ENCODE results near the gene SLC22A14. TPM values are rescaled to one million over a fixed set of nuclear protein-coding genes. Genes with fewer than 3 reads are reported as not detected.
A peak's percentile ranks its signal among the peaks of the same experiment; 100 is the strongest.

Gene SLC22A14
- polyA plus RNA-seq, 10 donors: 0.11 to 0.28 (median 0.17) TPM; not detected in 1

- no peak for DNase-seq
Measured at GRCh38 chr3:38345879-38346586, 63.9 kb downstream of the SLC22A14 start.

- peak; percentile 82 to 95 (median 88) for DNase-seq
Measured at GRCh38 chr3:38346587-38347410, 64.7 kb downstream of the SLC22A14 start, which contains the start of gene XYLB. XYLB (plus strand) TSS chr3:38346785; CDS start chr3:38346869, 84 bp downstream.

- DNase-seq: no peak
Measured at GRCh38 chr3:38347421-38348200, 65.5 kb downstream of the SLC22A14 start.

GRCh38 chr3:38348903-38349302, 66.8 kb downstream of the SLC22A14 start:
- no peak for DNase-seq

- no peak for DNase-seq
Measured at GRCh38 chr3:38349684-38350359, 67.7 kb downstream of the SLC22A14 start.

- peak in 1 of 3 donors; percentile 9 for DNase-seq
Measured at GRCh38 chr3:38353151-38353550, 71.1 kb downstream of the SLC22A14 start.

GRCh38 chr3:38354588-38355330, 72.7 kb downstream of the SLC22A14 start:
- DNase-seq: peak in 2 of 3 donors; percentile 29 to 44

GRCh38 chr3:38359038-38359437, 76.9 kb downstream of the SLC22A14 start:
- no peak for DNase-seq

- no peak for DNase-seq
Measured at GRCh38 chr3:38360345-38360744, 78.3 kb downstream of the SLC22A14 start.

GRCh38 chr3:38361496-38361895, 79.4 kb downstream of the SLC22A14 start:
- no peak for DNase-seq

- no peak for DNase-seq
Measured at GRCh38 chr3:38362825-38363224, 80.7 kb downstream of the SLC22A14 start.

GRCh38 chr3:38364721-38365400, 82.8 kb downstream of the SLC22A14 start:
- DNase-seq: no peak

- no peak for DNase-seq
Measured at GRCh38 chr3:38365469-38366062, 83.5 kb downstream of the SLC22A14 start.

GRCh38 chr3:38366082-38366481, 84.0 kb downstream of the SLC22A14 start:
- no peak for DNase-seq

- no peak for DNase-seq
Measured at GRCh38 chr3:38367779-38368178, 85.7 kb downstream of the SLC22A14 start.

Measured in muscle of back (tissue), 11 donors.